Measurements from ENCODE around the gene SENP5.
A peak's percentile ranks its signal among the peaks of the same experiment; 100 is the strongest.
"Not testable (repeated sequence)": the region's sequence is repeated elsewhere in the genome, so short reads cannot be mapped to it uniquely, and the experiment has no call there.

Gene SENP5

DNA sequence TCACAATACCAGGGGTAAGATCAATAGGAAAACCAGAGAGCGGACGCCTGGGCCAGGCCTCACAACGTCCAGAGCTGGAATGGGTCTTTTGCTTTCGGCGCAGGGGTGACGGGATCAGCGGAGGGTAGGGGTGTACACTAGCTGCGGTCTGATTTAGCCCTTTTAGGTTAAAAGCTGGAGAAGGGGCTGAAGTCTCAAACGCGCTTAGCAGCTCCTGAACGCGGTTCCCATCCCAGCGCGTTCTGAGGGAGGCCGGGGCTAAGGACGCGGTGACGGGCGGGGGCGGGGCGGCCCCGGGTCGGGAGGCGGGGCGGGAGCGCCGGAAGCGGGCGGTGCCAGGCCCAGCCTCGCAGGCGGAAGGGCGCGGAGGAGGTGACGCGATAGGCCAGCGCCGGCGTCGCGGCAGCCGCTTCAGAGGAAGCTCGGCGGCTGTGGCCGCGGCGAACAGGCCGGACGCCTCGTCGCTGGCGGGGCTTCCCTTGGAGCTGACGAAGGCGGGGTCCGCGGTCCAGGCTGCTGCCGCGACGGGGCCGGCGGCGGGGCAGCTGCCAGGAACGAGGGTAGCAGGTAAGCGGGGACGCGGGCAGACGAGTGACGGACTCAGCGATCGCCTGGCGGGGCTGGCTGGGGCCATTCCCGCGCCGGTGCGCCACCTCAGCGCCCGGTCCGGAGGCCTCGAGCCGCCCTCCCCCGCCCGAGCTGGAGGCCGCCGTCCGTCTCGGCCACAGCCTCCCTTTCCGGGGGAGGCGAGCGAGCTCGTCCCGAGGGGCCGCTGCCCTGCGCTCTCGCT is at the start of gene SENP5:
TSS of gene SENP5 (plus strand) at position 414 of the 790 bp plus-strand sequence. CDS start 17,262 bp downstream, outside the sequence.
- H3K4me3 ChIP-seq (ENCODE audit: low read depth in 1 of 5, low read length in 5 of 5) = peak within 1 kb of the TSS; percentile 90 to 98 (median 95)
- no peaks in the 10 kb centered on the region for H3K9me3 ChIP-seq (ENCODE audit: control insufficient read depth in 5 of 5, low read length in 5 of 5)
- no peaks in the 10 kb centered on the region for H3K36me3 ChIP-seq (ENCODE audit: control insufficient read depth in 5 of 5, insufficient read depth in 5 of 5, low read length in 5 of 5)
- peak within 1 kb of the TSS; percentile 95 to 99 (median 97) for H3K9ac ChIP-seq (ENCODE audit: low read length in 5 of 5)
- no peaks in the 10 kb centered on the region for H3K27me3 ChIP-seq (ENCODE audit: control insufficient read depth in 5 of 5, insufficient read depth in 4 of 5, low read length in 5 of 5)
- H3K4me1 ChIP-seq (ENCODE audit: control insufficient read depth in 5 of 5, insufficient read depth in 5 of 5, low read length in 5 of 5) = peaks cover 5 to 29% (median 18%) of the 10 kb centered on the region in 5 donors
- H3K27ac ChIP-seq (ENCODE audit: low read depth, low read length) = peak within 1 kb of the TSS; percentile 87

- Histone ChIP-seq H3K4me3 (ENCODE audit: low read depth in 1 of 5, low read length in 5 of 5) (no peak overlapping the region), H3K4me1 (ENCODE audit: control insufficient read depth in 5 of 5, insufficient read depth in 5 of 5, low read length in 5 of 5) (no peaks in the 10 kb centered on the region), H3K27ac (ENCODE audit: low read depth, low read length) (no peak overlapping the region), H3K36me3 (ENCODE audit: control insufficient read depth in 5 of 5, insufficient read depth in 5 of 5, low read length in 5 of 5) (peaks cover 19 to 87% (median 67%) of the 10 kb centered on the region in 5 donors), H3K9me3 (ENCODE audit: control insufficient read depth in 5 of 5, low read length in 5 of 5) (no peaks in the 10 kb centered on the region), H3K27me3 (ENCODE audit: control insufficient read depth in 5 of 5, insufficient read depth in 4 of 5, low read length in 5 of 5) (no peaks in the 10 kb centered on the region), H3K9ac (ENCODE audit: low read length in 5 of 5) (no peak overlapping the region)
Observed at GRCh38 chr3:196821806-196822355, 45.8 kb upstream of the SENP5 start.

- H3K9ac ChIP-seq (ENCODE audit: low read length in 5 of 5); H3K4me1 ChIP-seq (ENCODE audit: control insufficient read depth in 5 of 5, insufficient read depth in 5 of 5, low read length in 5 of 5); H3K27ac ChIP-seq (ENCODE audit: low read depth, low read length); H3K9me3 ChIP-seq (ENCODE audit: control insufficient read depth in 5 of 5, low read length in 5 of 5); H3K27me3 ChIP-seq (ENCODE audit: control insufficient read depth in 5 of 5, insufficient read depth in 4 of 5, low read length in 5 of 5); H3K4me3 ChIP-seq (ENCODE audit: low read depth in 1 of 5, low read length in 5 of 5): not testable (repeated sequence)
- peaks cover 19 to 60% (median 31%) of the 10 kb centered on the region in 5 donors for H3K36me3 ChIP-seq (ENCODE audit: control insufficient read depth in 5 of 5, insufficient read depth in 5 of 5, low read length in 5 of 5)
Observed at GRCh38 chr3:196829651-196830050, 38.1 kb upstream of the SENP5 start.

GRCh38 chr3:196835086-196835485 is 32.6 kb upstream of the SENP5 start:
- Histone ChIP-seq H3K27ac (ENCODE audit: low read depth, low read length) (no peak overlapping the region), H3K9ac (ENCODE audit: low read length in 5 of 5) (no peak overlapping the region), H3K27me3 (ENCODE audit: control insufficient read depth in 5 of 5, insufficient read depth in 4 of 5, low read length in 5 of 5) (no peaks in the 10 kb centered on the region), H3K9me3 (ENCODE audit: control insufficient read depth in 5 of 5, low read length in 5 of 5) (no peaks in the 10 kb centered on the region), H3K4me1 (ENCODE audit: control insufficient read depth in 5 of 5, insufficient read depth in 5 of 5, low read length in 5 of 5) (peaks cover 0 to 2% (median 0%) of the 10 kb centered on the region in 5 donors), H3K36me3 (ENCODE audit: control insufficient read depth in 5 of 5, insufficient read depth in 5 of 5, low read length in 5 of 5) (peaks cover 6 to 21% (median 12%) of the 10 kb centered on the region in 5 donors), H3K4me3 (ENCODE audit: low read depth in 1 of 5, low read length in 5 of 5) (no peak overlapping the region)

DNA sequence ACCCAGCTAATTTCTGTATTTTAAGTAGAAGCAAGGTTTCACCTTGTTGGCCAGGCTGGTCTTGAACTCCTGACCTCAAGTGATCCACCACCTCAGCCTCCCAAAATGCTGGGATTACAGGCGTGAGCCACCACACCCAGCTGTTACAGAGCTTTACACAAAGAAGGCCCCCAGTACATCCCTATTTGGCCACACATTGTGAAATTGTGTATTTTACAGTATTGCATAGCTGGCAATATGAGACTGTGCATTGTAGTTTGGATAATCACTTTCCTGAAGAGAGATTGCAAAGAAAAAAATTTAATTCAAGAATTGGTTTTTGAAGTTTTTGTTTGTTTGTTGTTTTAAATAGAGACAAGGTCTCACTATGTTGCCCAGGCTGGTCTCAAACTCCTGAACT is 31.1 kb upstream of the SENP5 start:
- H3K9me3 ChIP-seq (ENCODE audit: control insufficient read depth in 5 of 5, low read length in 5 of 5); H3K27ac ChIP-seq (ENCODE audit: low read depth, low read length); H3K27me3 ChIP-seq (ENCODE audit: control insufficient read depth in 5 of 5, insufficient read depth in 4 of 5, low read length in 5 of 5); H3K9ac ChIP-seq (ENCODE audit: low read length in 5 of 5); H3K36me3 ChIP-seq (ENCODE audit: control insufficient read depth in 5 of 5, insufficient read depth in 5 of 5, low read length in 5 of 5); H3K4me3 ChIP-seq (ENCODE audit: low read depth in 1 of 5, low read length in 5 of 5); H3K4me1 ChIP-seq (ENCODE audit: control insufficient read depth in 5 of 5, insufficient read depth in 5 of 5, low read length in 5 of 5): not testable (repeated sequence)

GRCh38 chr3:196837819-196838420 is 29.8 kb upstream of the SENP5 start:
- Histone ChIP-seq H3K36me3 (ENCODE audit: control insufficient read depth in 5 of 5, insufficient read depth in 5 of 5, low read length in 5 of 5) (peaks cover 0 to 1% (median 0%) of the 10 kb centered on the region in 5 donors), H3K9ac (ENCODE audit: low read length in 5 of 5) (no peak overlapping the region)

GRCh38 chr3:196839351-196839750 is 28.4 kb upstream of the SENP5 start:
- not testable (repeated sequence) for H3K9ac ChIP-seq (ENCODE audit: low read length in 5 of 5); H3K4me3 ChIP-seq (ENCODE audit: low read depth in 1 of 5, low read length in 5 of 5); H3K27me3 ChIP-seq (ENCODE audit: control insufficient read depth in 5 of 5, insufficient read depth in 4 of 5, low read length in 5 of 5); H3K9me3 ChIP-seq (ENCODE audit: control insufficient read depth in 5 of 5, low read length in 5 of 5); H3K27ac ChIP-seq (ENCODE audit: low read depth, low read length); H3K4me1 ChIP-seq (ENCODE audit: control insufficient read depth in 5 of 5, insufficient read depth in 5 of 5, low read length in 5 of 5); H3K36me3 ChIP-seq (ENCODE audit: control insufficient read depth in 5 of 5, insufficient read depth in 5 of 5, low read length in 5 of 5)

More at GRCh38 chr3:196837819-196838420, 29.8 kb upstream of the SENP5 start:
- peaks cover 0 to 2% (median 0%) of the 10 kb centered on the region in 5 donors for H3K4me1 ChIP-seq (ENCODE audit: control insufficient read depth in 5 of 5, insufficient read depth in 5 of 5, low read length in 5 of 5)
- no peak overlapping the region for H3K27ac ChIP-seq (ENCODE audit: low read depth, low read length)
- H3K9me3 ChIP-seq (ENCODE audit: control insufficient read depth in 5 of 5, low read length in 5 of 5) = no peaks in the 10 kb centered on the region
- H3K27me3 ChIP-seq (ENCODE audit: control insufficient read depth in 5 of 5, insufficient read depth in 4 of 5, low read length in 5 of 5) = no peaks in the 10 kb centered on the region
- H3K4me3 ChIP-seq (ENCODE audit: low read depth in 1 of 5, low read length in 5 of 5) = no peak overlapping the region

DNA sequence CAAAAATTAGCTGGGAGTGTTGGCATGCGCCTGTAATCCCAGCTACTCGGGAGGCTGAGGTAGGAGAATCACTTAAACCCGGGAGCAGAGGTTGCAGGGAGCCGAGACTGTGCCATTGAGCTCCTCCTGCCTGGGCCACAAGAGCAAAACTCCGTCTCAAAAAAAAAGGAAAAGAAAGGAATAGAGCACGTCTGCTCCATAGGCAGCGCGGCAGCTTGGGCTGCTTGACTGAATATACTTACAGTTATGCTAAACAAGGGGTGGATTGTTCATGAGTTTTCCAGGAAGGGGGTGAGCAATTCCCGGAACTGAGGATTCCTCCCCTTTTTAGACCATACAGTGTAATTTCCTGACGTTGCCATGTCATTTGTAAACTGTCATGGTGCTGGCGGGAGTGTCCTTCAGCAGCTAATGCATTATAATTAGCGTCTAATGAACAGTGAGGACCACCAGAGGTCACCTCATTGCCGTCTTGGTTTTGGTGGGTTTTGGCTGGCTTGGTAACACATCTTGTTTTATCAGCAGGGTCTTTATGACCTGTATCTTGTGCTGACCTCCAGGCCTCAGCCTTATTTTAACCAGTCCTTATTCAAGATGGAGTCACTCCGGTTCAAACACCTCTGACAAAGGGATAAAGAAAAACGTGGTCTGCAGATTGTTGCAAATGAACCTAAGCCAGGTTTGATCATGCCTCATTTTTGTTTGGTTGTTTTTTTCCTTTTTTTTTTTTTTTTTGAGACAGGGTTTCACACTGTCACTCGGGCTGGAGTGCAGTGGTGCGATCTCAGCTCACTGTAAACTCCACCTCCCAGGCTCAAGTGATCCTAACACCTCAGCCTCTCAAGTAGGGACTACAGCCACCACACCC is 24.9 kb upstream of the SENP5 start:
- Histone ChIP-seq H3K4me1 (ENCODE audit: control insufficient read depth in 5 of 5, insufficient read depth in 5 of 5, low read length in 5 of 5) (peaks cover 0 to 2% (median 0%) of the 10 kb centered on the region in 5 donors), H3K9me3 (ENCODE audit: control insufficient read depth in 5 of 5, low read length in 5 of 5) (no peaks in the 10 kb centered on the region), H3K36me3 (ENCODE audit: control insufficient read depth in 5 of 5, insufficient read depth in 5 of 5, low read length in 5 of 5) (no peaks in the 10 kb centered on the region), H3K27me3 (ENCODE audit: control insufficient read depth in 5 of 5, insufficient read depth in 4 of 5, low read length in 5 of 5) (no peaks in the 10 kb centered on the region), H3K27ac (ENCODE audit: low read depth, low read length) (no peak overlapping the region), H3K4me3 (ENCODE audit: low read depth in 1 of 5, low read length in 5 of 5) (no peak overlapping the region), H3K9ac (ENCODE audit: low read length in 5 of 5) (no peak overlapping the region)

DNA sequence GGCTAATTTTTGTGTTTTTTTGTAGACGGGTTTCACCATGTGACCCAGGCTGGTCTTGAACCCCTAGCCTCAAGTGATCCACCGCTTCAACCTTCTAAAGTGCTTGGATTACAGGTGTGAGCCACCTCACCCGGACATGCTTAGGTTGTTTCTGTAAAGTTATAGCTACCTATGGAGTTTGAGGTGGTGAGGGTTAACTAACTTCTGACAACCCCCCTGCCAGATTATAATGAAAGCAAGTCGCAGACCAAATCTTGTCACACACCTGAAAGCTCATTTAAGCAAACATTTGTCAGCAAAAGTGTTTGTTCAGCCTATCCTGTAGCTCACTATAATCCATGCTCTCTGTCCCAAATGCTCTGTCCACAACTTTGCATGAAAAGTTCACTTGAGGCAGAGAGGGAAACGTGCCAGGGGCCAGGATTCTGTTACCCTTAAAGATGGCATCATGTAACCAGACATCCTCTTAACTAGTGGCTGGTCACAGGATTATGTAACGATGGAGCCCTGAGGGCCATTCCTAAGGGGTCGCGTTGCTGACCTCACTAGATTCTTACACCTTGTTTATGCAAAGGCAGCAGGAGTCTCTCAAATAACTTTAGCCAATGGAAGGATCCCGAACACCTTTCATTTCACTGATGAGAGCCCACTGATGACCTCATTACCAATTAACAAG is 24.1 kb upstream of the SENP5 start:
- H3K27me3 ChIP-seq (ENCODE audit: control insufficient read depth in 5 of 5, insufficient read depth in 4 of 5, low read length in 5 of 5) = no peaks in the 10 kb centered on the region
- no peaks in the 10 kb centered on the region for H3K9me3 ChIP-seq (ENCODE audit: control insufficient read depth in 5 of 5, low read length in 5 of 5)
- H3K4me1 ChIP-seq (ENCODE audit: control insufficient read depth in 5 of 5, insufficient read depth in 5 of 5, low read length in 5 of 5) = no peaks in the 10 kb centered on the region
- no peak overlapping the region for H3K9ac ChIP-seq (ENCODE audit: low read length in 5 of 5)
- no peak overlapping the region for H3K4me3 ChIP-seq (ENCODE audit: low read depth in 1 of 5, low read length in 5 of 5)
- no peak overlapping the region for H3K27ac ChIP-seq (ENCODE audit: low read depth, low read length)
- no peaks in the 10 kb centered on the region for H3K36me3 ChIP-seq (ENCODE audit: control insufficient read depth in 5 of 5, insufficient read depth in 5 of 5, low read length in 5 of 5)
